K562 (cell line): ENCODE data around the gene RGS7. TPM values are rescaled to one million over a fixed set of nuclear protein-coding genes. Genes with fewer than 3 reads are reported as not detected.

Experiments used
- ATAC-seq: fragments of 200-7000 bp; cut with Tn5 transposase; 3 replicates; pipeline ENCODE4 v1.9.1; 2020; ENCODE audit warnings: moderate library complexity
- BruUV-seq: library from RNA; stranded (reverse); fragments of 400-500 nt; replicated peaks from 2 replicates; lab custom pipeline; 2021; lab: Mats Ljungman, UMichigan
- CTCF ChIA-PET: fragments of 300-600 bp; formaldehyde crosslinking; extraction: SDS; loops from one replicate; lab custom pipeline; 2021; ENCODE audit warnings: low intra/inter-chr PET ratio; lab: Yijun Ruan, JAX
- POLR2A ChIA-PET: fragments of 300-600, 350-650 bp; sonication (Branson Sonifier 250); formaldehyde crosslinking; extraction: SDS; loops from one replicate; lab custom pipeline; 2021; ENCODE audit warnings: antibody characterized with exemption, inconsistent platforms; lab: Yijun Ruan, JAX
- DNase-seq, 4 experiments: peaks; one replicate each; pipeline versions ENCODE4 v3.0.0 to v3.0.0-alpha.2; 2011 to 2018; ENCODE audit warnings: low spot score in 3 of 4, mixed read lengths in 3 of 4; ENCODE audit errors: extremely low read depth in 1 of 4
- FAIRE-seq: peaks from 2 replicates; lab custom pipeline; 2011; peaks lifted over from hg19 to GRCh38; lab: Jason Lieb, UNC
- H2AFZ ChIP-seq: 2 replicates; pipeline ENCODE4 v1.6.0; 2011; ENCODE audit warnings: low read depth, low read length, control low read depth, inconsistent platforms
- H3K27ac ChIP-seq: fragments of 200-600 bp; 3 replicates; pipeline ENCODE4 v1.8.0; 2011; ENCODE audit warnings: low read depth, mild to moderate bottlenecking, control low read depth, inconsistent platforms, low read length, moderate library complexity, mixed read lengths; ENCODE audit errors: extremely low read depth
- H3K27me3 ChIP-seq, 2 experiments: fragments of 300-600 bp in 1 of 2; 2 replicates in 1 of 2; 3 replicates in 1 of 2; pipeline versions ENCODE4 v1.6.0 to v1.8.0; 2011; ENCODE audit warnings: inconsistent platforms in 2 of 2, low read length in 2 of 2, mild to moderate bottlenecking in 1 of 2, mixed read lengths in 1 of 2, moderate library complexity in 1 of 2; ENCODE audit not compliant: control insufficient read depth in 2 of 2, insufficient read depth in 2 of 2
- H3K36me3 ChIP-seq: fragments of 300-600 bp; 3 replicates; pipeline ENCODE4 v1.8.0; 2011; ENCODE audit warnings: mild to moderate bottlenecking, low read length, inconsistent platforms; ENCODE audit not compliant: control insufficient read depth, insufficient read depth
- H3K4me1 ChIP-seq, 2 experiments: fragments of 200-600 bp in 1 of 2; replicated peaks in 1 of 2; 2 replicates in 1 of 2; 3 replicates in 1 of 2; pipeline versions ENCODE4 v1.5.1 to v1.8.0; 2011; ENCODE audit warnings: inconsistent platforms in 2 of 2, low read length in 2 of 2, mild to moderate bottlenecking in 1 of 2, mixed read lengths in 1 of 2, moderate library complexity in 1 of 2; ENCODE audit not compliant: control insufficient read depth in 2 of 2, insufficient read depth in 2 of 2
- H3K4me2 ChIP-seq: 2 replicates; pipeline ENCODE4 v1.6.1; 2011; ENCODE audit warnings: low read length, control low read depth, inconsistent platforms, mixed read lengths; ENCODE audit not compliant: insufficient read depth
- H3K4me3 ChIP-seq: fragments of 200-600 bp; sonication (generic), shearing (Covaris generic); 2 replicates; pipeline ENCODE4 v1.5.1; 2016; ENCODE audit warnings: control low read depth, inconsistent platforms
- H3K79me2 ChIP-seq: fragments of 200-600 bp; 3 replicates; pipeline ENCODE4 v1.8.0; 2011; ENCODE audit warnings: low read length, inconsistent platforms; ENCODE audit not compliant: control insufficient read depth, insufficient read depth
- H3K9ac ChIP-seq, 2 experiments: 2 replicates each; pipeline versions ENCODE4 v1.6.0 to v1.6.1; 2011; ENCODE audit warnings: low read depth in 2 of 2, low read length in 2 of 2, control low read depth in 1 of 2, inconsistent platforms in 1 of 2, mild to moderate bottlenecking in 1 of 2, mixed read lengths in 1 of 2; ENCODE audit not compliant: insufficient read depth in 1 of 2
- H3K9me1 ChIP-seq: one replicate; pipeline ENCODE4 v1.6.0; 2011; ENCODE audit warnings: inconsistent platforms, mild to moderate bottlenecking, low read length, moderate library complexity; ENCODE audit not compliant: control insufficient read depth, insufficient read depth
- H3K9me3 ChIP-seq: replicated peaks from 2 replicates; pipeline ENCODE4 v1.5.1; 2011; ENCODE audit warnings: low read depth, low read length, inconsistent platforms; ENCODE audit not compliant: control insufficient read depth, insufficient read depth
- H4K20me1 ChIP-seq: replicated peaks from 2 replicates; pipeline ENCODE4 v1.6.1; 2011; ENCODE audit warnings: low read length, inconsistent platforms, mixed read lengths; ENCODE audit not compliant: control insufficient read depth, insufficient read depth
- CHD7 ChIP-seq: fragments of 200-600 bp; sonication (generic); IDR thresholded peaks from one replicate; pipeline ENCODE4 v1.6.1; 2012; ENCODE audit warnings: mild to moderate bottlenecking, low read depth, low read length, inconsistent platforms
- HLTF ChIP-seq: fragments of 450-650 bp; IDR thresholded peaks from 2 replicates; pipeline ENCODE4 v1.6.1; 2016
- RHOXF2B ChIP-seq: fragments of 250-450 bp; sonication (Bioruptor Pico); conservative IDR thresholded peaks from 2 replicates; pipeline ENCODE4 v1.5.1; 2021
- ZNF347 ChIP-seq: fragments of 450-650 bp; formaldehyde crosslinking; IDR thresholded peaks from 2 replicates; pipeline ENCODE4 v1.4.0; 2020; ENCODE audit warnings: low read depth, mild to moderate bottlenecking, moderate library complexity
- in situ Hi-C: fragments of 300-500 bp; cut with MboI; formaldehyde crosslinking; loops from 4 replicates; pipeline ENCODE4 v1.15.0; 2018; ENCODE audit warnings: inconsistent platforms, mixed read lengths
- intact Hi-C: fragments of 100-400 bp; cut with micrococcal nuclease; formaldehyde crosslinking; loops from 2 replicates; pipeline ENCODE4 v1.14.2; 2022
- polyA plus RNA-seq, 8 experiments: library from polyadenylated mRNA; depleted of rRNA in 4 of 8; stranded (reverse) in 5 of 8; unstranded in 3 of 8; fragments of >200 nt; fragmentation: Nextera tagmentation in 2 of 8; fragmentation: Illumina TruSeq in 1 of 8; extraction: Ambion mirVana in 2 of 8; extraction: Trizol in 1 of 8; gene quantifications; 2 replicates each; pipeline versions ENCODE4 v1.2.1 to v1.2.3, GENCODE V29; 2011 to 2014; ENCODE audit warnings: inconsistent platforms in 1 of 8, missing spikeins in 1 of 8
- total RNA-seq, 7 experiments: library from RNA; depleted of rRNA in 6 of 7; stranded (reverse); fragments of >200 nt in 6 of 7; fragmentation: Illumina TruSeq in 2 of 7; extraction: Trizol in 2 of 7; gene quantifications; 2 replicates each; pipeline versions ENCODE4 v1.2.1 to v1.2.3, GENCODE V29; 2011 to 2021; ENCODE audit warnings: low replicate concordance in 1 of 7
- TF ChIP-seq, protein P1 (sequence below): sonication (generic); formaldehyde crosslinking; IDR thresholded peaks from 2 replicates; pipeline ENCODE4 v1.8.0; 2022; ENCODE audit warnings: mild to moderate bottlenecking, missing genetic modification reagents, borderline replicate concordance

Gene RGS7
- total and polyA plus RNA-seq, 9 of the 15 experiments (the other 6 are each of a cell fraction or from before 2014, with no cell fraction given), result not detected

DNA sequence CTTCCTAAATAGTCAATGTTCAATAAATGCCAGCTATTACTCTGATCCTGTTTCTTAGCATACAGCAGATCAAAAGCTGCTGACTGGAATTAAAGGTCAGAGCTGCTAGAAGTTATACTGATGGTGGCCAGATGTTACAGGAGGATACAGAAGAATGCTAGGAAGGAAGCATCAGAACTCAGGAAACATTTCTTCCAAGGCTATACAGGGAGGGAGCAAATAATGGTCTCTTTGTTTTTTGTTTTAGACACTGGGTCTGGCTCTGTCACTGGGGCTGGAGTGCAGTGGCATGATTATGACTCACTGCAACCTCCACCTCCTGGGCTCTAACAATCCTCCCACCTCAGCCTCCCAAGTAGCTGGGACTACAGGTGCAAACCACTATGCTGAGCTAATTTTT is 175.5 kb downstream of the RGS7 start:
- FAIRE-seq, result no peak
- POLR2A ChIA-PET, result interaction anchor here (0.7 to 1.3 kb wide), 2 partner anchors 9 to 25 kb away, joined by 3 read pairs; no protein-coding TSS in a partner anchor

More for the DNA sequence above, 175.5 kb downstream of the RGS7 start:
- Histone ChIP-seq H2AFZ (no peak overlapping the region), H3K79me2 (no peaks in the 10 kb centered on the region), H3K9ac (no peak overlapping the region), H3K4me2 (no peak overlapping the region), H4K20me1 (no peaks in the 10 kb centered on the region), H3K4me3 (no peak overlapping the region), H3K9me3 (peaks cover 3% of the 10 kb centered on the region; the same call in 1 of the 2 replicates), H3K4me1 (no peaks in the 10 kb centered on the region), H3K27me3 (no peaks in the 10 kb centered on the region), H3K27ac (no peak overlapping the region), H3K36me3 (no peaks in the 10 kb centered on the region), H3K9me1 (no peaks in the 10 kb centered on the region)
- in situ Hi-C loops (no loop called here), intact Hi-C loops (no loop called here)
- BruUV-seq, result no TSS peak
- ATAC-seq, result no peak
- CTCF ChIA-PET, result no interaction called here
- TF ChIP-seq HLTF (no peak), RHOXF2B (CRISPR knock-in tag) (no peak), ZNF347 (CRISPR knock-in tag) (no peak), CHD7 (no peak)
- TF ChIP-seq, protein P1, sequence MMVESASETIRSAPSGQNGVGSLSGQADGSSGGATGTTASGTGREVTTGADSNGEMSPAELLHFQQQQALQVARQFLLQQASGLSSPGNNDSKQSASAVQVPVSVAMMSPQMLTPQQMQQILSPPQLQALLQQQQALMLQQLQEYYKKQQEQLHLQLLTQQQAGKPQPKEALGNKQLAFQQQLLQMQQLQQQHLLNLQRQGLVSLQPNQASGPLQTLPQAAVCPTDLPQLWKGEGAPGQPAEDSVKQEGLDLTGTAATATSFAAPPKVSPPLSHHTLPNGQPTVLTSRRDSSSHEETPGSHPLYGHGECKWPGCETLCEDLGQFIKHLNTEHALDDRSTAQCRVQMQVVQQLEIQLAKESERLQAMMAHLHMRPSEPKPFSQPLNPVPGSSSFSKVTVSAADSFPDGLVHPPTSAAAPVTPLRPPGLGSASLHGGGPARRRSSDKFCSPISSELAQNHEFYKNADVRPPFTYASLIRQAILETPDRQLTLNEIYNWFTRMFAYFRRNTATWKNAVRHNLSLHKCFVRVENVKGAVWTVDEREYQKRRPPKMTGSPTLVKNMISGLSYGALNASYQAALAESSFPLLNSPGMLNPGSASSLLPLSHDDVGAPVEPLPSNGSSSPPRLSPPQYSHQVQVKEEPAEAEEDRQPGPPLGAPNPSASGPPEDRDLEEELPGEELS, result no peak
- DNase-seq, result no peak
